HG03460 (cell line): ENCODE results near the gene VDAC1.
"Not testable (repeated sequence)": the region's sequence is repeated elsewhere in the genome, so short reads cannot be mapped to it uniquely, and the experiment has no call there.

Source experiments
- ATAC-seq: cut with Tn5 transposase; IDR thresholded peaks from one replicate; pipeline ENCODE4 v1.9.1; 2021; ENCODE audit not compliant: unreplicated experiment

The VDAC1 gene

DNA sequence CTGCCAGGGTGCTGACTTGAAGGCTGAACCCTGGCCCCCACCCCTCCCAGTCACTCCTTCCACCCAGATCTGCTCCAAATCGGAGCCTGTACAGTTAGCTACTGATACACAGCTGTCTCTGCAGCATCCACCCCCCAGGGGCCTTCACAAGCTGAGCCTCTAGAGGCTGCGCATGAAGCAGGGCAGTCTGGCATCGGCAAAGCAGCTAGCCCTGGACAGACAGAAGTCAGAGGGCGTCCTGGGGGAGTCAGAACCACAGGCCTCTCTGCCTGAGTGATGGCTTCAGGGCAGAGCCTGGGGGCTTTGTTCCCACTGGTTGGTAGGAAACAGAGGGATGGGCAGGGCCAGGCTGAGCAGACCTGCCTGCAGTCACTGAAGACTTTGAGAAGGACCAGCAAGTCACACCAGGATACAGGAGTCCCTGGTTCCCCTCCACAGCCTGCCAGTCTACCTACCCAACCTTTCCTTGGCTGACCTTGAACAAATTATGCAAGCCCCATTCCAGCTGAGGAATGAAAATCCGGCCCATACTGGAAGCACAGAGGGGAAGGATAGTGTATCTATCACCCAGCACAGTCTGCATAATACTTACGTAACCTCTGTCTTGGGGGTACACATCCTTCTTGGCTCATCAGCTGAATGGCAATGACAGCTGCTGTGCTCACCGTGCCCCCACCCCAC is 8.8 kb downstream of the VDAC1 start:
- ATAC-seq: no peak

DNA sequence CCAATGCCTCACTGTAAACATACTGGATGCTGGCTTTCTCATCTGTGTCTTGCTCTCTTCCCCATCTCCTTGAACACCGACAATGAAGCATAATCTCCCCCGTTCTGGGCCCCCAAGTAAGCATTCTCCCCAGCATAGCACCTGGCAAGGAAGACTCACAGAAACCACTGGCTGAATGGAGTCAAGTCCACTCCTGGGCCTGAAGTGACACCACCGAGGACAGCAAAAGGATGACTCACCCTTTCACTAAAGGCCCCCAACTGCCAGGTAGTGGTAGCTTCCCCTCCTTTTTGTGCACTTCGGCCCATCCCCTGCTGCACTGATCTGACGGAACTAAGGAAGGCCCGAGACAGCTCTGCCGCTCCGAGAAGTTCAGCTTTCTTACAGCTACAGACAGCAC is 9.4 kb downstream of the VDAC1 start:
- no peak for ATAC-seq

DNA sequence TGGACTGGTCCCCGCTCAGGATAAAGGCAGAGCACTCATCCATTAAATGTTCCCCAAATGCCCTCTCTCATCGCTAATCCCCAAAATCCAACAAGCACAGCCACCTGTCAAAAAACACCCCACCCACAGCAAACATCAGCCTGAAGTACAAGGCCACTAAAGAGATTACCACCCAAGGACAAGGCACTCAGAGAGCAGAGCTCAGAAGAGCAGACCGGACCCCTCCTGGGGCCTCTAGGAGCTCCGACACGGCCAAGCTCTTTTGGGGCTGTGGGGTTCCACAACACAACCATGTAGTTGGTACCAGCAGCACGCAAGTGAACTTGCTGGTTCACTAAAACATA is 9.8 kb downstream of the VDAC1 start:
- ATAC-seq: no peak

GRCh38 chr5:133994297-133994989 is 10.3 kb downstream of the VDAC1 start:
- ATAC-seq: no peak

GRCh38 chr5:133993185-133993936 is 11.4 kb downstream of the VDAC1 start:
- no peak for ATAC-seq

- no peak for ATAC-seq
Observed at GRCh38 chr5:133992429-133993155, 12.2 kb downstream of the VDAC1 start.

- no peak for ATAC-seq
Observed at GRCh38 chr5:133991171-133991910, 13.4 kb downstream of the VDAC1 start.

DNA sequence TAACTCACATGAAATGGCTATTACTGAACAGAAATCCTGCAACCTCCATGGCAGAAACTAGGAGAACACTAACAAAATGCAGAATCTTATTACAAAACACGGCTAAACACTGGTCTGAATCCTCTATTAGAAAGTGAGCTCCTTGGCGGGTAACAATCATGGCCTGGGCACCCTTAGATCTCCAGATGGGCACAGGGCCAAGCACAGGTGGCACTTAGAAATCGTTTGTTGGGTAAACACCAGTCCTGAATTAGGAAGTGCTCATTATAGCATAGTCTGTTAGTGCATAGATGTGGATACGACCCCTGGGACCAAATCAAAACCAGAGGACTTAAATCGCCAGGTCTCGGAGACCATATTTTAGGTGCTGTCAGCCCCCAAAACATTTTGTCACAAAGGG is 14.4 kb downstream of the VDAC1 start:
- no peak for ATAC-seq

DNA sequence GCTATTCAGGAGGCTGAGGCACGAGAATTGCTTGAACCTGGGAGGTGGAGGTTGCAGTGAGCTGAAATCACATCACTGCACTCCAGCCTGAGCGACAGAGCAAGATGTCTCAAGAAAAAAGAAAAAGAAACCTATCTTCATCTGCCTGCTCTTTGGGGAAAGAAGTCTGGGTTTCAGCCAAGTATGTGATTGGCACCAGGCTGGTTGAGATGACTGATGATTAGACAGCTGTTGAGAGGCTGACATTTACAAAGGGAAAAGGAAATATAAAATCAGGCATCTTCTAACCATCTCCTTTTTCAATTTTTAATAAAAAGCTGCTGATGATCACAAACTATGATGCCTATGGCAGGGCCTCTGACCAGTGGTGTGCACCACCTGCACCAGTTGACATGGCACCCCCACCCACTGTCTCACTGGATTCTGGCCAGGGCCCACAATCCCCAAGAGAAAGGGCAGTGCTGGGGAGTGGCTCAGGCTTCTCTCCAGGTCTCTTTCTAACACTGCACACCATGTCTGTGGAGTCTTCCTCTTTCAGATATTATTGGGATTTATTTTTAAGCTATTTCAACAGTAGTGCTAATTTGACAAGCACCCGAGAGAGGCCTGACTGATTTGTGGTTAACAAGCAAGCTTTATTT is 19.1 kb downstream of the VDAC1 start:
- no peak for ATAC-seq

DNA sequence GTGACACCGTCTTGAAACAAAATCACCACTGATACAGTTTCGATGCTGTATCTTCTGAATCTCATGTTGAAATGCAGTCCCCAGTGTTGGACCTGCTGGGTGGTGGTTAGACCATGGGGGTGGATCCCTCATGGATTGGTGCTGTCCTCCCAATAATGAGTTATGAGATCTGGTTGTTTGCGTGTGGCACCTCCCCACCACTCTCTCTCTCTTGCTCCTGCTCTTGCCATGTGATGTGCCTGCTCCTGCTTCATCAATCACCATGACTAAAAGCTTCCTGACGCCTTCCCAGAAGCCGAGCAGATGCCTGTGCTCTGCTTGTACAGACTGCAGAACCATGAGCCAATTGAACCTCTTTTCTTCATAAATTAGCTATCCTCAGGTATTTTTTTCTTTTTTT is 21.1 kb downstream of the VDAC1 start:
- ATAC-seq: no peak

DNA sequence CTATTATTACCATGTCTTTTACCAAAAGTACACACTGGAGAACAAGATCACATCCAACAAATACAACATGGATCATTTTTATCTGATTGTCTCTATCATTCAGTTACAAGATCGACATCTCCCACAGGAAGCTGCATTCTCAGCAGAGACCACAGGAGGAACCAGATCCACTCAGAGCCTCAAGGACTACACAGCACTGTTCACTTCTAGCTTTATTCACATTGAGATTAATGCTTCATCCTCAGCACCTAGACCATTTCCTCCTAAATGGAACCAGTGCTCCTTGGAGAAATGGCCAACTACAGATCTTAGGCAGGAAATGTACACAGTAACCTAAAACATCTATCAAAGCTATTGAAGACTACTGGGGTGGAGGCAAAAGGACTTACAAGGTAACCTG is 23.1 kb downstream of the VDAC1 start:
- ATAC-seq: no peak

GRCh38 chr5:133980652-133981051 is 24.1 kb downstream of the VDAC1 start:
- no peak for ATAC-seq

DNA sequence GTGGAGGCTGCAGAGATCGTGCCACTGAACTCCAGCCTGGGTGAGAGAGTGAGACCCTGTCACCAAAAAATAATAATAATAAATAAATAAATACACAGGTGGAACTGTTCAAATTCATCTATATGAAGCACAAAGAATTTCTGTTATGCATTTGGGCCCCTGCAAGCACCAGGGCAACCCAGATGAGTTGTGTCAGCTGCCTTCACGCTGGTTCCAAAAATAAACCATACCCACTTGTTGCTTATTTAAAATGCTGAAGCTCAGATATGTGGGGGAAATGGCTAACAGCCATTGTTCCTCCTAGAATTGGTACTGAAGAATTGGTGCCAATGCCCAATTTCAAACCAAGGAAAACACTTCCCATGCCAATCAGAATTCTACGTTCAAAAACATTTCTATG is 25.8 kb downstream of the VDAC1 start:
- no peak for ATAC-seq

GRCh38 chr5:133977858-133978257 is 26.9 kb downstream of the VDAC1 start:
- ATAC-seq: no peak

GRCh38 chr5:133977161-133977787 is 27.5 kb downstream of the VDAC1 start:
- ATAC-seq: no peak

GRCh38 chr5:133975546-133975945 is 29.2 kb downstream of the VDAC1 start:
- not testable (repeated sequence) for ATAC-seq

- no peak for ATAC-seq
Observed at GRCh38 chr5:133974142-133974541, 30.6 kb downstream of the VDAC1 start.

DNA sequence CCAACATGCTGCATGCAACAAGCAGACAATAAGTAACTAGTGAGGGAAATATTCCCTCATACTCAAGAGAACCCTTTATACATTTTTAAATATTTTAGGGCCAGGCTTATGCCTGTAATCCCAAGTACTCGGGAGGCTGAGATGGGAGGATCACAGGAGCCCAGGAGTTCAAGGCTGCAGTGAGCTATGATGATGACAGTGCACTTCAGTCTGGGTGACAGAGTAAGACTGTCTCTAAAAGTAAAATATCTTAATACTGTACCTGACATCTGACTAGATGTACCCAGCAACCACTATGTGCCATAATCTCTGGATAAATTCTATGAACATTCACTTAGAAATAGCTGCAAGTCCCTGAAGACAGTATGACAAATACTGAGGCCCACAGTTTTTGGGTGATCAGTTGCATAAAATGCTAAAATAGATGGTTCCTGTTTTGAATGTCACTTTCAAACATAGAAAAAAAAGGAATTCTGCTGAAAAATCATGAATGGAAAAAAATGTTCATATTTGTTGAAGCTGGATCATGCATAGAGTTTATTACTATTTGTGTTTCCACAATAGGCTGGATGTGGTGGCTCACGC is 34.4 kb downstream of the VDAC1 start:
- ATAC-seq: no peak

DNA sequence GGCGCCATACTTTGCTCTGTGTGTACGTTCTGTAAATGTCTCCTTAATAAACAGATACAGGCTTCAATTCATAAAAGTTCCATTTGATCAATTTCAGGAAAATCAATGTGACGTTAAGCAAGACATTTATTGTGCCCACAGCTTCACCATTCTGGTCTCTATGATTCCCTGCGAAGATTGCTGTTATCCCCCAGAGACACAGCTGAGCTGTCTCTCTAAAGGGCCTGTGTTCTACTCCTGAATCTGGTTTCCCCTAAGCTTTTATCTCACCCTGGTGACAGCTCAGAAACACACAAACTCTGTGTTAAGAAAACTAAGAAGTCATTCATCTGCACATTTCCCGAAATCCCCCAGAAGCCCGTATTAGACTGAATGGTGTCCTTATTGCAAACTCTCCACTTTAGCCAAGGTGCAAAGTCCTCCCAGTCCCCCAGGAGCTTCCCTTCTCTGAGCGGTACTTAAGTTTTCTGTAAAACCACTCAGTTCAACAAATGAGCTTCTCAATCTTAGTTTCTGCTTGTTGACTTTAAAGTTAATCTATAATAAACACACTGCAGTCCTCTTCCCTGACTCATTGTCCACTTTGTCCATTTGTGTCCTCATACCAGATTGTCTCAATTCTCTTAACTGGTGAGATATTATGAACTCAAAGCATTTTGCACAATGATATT is 35.0 kb downstream of the VDAC1 start:
- ATAC-seq: no peak
